HG02885 (cell line): ENCODE data around the gene NCF2.
"Not testable (repeated sequence)": the region's sequence is repeated elsewhere in the genome, so short reads cannot be mapped to it uniquely, and the experiment has no call there.

ENCODE experiments used
- ATAC-seq: cut with Tn5 transposase; IDR thresholded peaks from one replicate; pipeline ENCODE4 v1.9.1; 2021; ENCODE audit warnings: mild to moderate bottlenecking; ENCODE audit not compliant: unreplicated experiment, poor library complexity

NCF2 gene

DNA sequence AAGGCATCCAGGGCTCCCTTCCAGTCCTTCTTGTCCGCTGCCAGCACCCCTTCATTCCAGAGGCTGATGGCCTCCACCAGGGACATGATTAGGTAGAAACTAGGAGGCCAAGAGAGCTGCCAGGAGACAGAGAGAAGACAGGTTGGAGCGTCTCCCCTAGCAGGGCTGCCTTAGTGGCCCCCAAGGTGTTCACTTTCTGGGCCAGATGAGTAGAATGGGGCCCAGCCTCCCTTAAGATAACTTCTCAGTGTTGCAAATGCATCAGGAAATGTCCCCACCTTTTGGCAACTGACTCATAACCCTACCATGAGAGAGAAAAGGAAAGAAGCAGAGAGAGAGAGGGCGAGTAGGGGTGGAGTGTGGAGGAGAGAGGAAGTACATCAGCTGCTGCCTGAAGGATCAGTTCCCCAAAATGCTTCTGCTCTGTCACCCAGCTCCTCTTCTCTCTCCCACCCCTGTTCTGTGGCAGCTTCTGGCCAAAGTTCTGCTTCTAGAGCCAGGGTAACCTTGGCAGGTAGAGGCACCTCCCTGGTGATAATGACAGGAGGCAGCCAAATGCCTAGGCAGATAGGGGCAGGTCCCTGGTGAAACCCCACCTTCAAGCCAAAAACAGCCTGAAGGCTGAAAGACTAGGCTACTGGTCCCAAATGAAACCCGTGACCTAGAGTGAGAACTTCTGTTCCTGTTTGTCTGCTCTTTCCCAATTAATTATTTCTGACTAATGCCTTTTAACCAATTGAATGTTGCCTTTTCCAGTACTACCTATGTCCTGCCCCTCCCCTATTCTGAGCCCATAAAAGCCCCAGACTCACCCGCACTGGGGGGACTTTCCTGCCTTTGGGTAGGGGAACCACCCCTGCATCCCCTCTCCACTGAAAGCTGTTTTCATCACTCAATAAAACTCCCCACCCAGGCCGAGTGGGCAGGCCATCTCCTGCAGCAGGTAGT is at the start of gene NCF2:
NCF2 (minus strand) TSS at position 216 of the 948 bp plus-strand sequence; CDS start at position 86, 130 bp downstream.
- peak; percentile 81 for ATAC-seq

GRCh38 chr1:183638649-183639387 is 48.6 kb upstream of the NCF2 start:
- no peak for ATAC-seq

DNA sequence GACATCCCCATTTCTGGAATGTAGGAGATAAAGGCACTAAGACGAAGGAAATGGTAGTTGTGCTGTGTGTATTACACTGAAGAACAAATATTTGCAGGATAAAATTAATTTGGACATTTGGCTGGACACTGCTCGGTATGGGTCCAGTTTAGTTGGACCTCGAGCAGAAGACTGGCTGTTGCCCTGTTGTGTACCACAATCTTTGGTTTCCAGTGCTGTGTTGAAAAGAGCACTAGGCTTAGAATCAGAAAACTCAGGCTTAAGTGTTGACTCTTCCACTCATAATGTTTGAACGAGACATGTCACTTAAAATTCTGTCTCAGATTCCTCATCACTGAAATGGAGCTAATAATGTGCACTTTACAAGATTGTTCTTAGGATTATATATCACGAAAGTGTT is 46.5 kb upstream of the NCF2 start:
- no peak for ATAC-seq

DNA sequence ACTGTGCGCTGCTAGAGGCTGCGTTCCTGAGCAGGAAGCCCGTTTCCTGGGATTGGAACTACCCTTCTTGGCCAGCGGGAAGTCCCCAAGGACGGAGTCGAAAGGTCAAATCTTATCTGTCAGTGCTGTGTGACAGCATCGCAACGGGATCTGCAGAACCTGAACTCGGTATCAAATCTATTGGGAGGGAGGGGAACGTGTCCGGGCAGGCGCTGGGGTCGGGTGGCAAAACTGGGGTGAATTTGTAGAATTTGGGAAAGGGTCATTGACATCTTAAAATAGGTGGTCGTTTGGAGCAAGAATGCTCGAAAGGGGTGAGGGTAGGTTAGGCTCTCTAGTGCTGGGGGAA is 46.0 kb upstream of the NCF2 start:
- ATAC-seq: no peak

GRCh38 chr1:183635606-183636333 is 45.5 kb upstream of the NCF2 start, which contains the start of gene ARPC5:
Gene ARPC5, minus strand, starts transcription at chr1:183635783. Its CDS starts 124 bp downstream, at chr1:183635659.
- ATAC-seq: peak; percentile 88

- no peak for ATAC-seq
Measured at GRCh38 chr1:183635099-183635605, 44.9 kb upstream of the NCF2 start.

DNA sequence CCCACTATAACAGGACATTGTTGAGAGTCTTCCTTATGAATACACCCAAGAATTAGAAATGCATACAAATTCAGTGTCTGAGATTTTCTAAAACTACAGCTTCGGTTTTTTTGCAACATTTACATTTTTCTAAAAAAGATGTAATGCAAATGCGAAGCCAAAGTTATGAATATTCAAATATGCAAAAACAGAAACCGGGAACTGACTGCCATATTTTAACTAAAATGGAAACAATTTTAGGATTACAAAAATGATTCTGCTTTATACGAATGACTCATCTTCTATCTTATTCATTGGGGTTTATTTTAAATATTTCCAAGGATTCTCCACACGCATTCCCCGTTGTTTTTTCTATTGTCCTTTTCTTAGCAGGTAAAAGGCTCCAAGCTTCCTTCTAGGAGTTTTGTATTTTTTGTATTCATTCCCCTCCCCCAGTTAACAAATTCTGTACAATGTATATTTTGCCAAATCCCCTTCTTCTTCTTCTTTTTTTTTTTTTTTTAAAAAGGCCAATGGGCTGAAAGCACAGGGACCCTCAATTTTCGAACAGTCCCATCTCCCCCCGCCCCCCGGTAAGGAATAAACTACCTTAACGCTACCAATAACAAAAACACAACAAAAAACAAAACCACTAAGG is 44.3 kb upstream of the NCF2 start:
- no peak for ATAC-seq

DNA sequence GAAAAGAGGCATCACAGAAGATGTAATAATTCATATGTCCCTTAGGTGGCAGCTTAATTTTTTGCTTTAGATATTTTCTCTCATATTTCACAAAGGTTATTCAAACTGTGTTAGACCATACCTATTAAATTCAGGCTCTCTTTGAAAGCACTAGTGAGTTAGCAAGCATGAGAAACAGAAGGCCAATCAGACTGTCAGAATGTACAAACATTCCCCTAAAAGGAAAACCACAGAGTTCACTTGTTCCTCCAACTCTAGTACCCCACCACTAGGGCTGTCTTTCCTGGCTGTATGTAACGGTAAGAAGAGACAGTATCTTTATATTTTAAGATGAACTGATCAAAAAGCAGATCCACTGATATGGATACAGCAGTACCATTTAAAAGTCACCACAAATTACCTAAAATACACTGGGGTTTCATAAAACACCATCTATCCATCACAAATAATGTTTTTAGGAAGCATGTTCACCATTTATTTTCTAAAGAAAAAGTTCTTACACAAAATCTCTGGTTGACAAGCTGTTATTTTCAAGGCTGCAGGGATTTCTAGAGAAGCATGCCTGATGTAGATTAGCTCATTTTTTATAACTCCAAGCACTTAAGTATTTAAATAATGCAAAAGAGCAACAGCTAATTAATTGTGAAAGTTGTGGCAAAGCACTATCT is 43.6 kb upstream of the NCF2 start:
- ATAC-seq: peak; percentile 57

DNA sequence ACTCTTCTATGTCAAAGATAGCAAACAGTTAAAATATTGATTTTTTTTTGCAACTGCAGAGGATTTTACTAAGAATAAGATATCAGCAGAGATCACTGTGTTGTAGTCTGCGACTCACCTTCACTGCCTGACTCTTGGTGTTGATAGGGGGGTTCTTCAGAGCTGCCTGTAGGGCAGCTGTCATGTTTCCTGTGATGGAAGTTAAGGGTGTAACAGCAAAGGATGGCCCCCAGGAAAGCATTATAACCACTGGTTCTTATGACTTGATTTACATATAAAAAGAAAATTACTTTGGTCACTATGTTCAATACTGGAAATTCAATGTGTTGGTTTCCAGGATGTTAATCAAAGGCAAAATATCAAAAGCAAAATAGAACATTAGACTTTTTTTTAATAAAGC is 42.7 kb upstream of the NCF2 start:
- ATAC-seq: no peak

DNA sequence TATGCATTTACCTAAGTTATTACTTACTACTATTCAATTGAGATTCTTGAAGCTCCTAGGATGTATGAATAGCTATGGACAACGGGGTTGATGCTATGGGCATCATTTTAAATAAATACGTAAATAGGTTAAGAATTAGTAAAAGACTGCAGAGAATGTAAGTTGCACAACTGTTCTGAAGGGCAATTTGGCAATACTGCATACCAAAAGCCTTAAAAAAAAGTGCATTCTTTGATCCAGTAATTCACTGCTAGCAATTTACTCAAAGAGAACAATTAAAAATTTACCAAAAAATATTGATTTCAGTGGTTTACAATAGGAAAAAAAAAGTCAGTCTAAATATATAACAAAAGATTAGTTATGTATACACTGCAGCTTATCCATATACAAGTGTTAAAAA is 41.9 kb upstream of the NCF2 start:
- no peak for ATAC-seq

GRCh38 chr1:183630748-183631147 is 40.5 kb upstream of the NCF2 start:
- ATAC-seq: no peak

DNA sequence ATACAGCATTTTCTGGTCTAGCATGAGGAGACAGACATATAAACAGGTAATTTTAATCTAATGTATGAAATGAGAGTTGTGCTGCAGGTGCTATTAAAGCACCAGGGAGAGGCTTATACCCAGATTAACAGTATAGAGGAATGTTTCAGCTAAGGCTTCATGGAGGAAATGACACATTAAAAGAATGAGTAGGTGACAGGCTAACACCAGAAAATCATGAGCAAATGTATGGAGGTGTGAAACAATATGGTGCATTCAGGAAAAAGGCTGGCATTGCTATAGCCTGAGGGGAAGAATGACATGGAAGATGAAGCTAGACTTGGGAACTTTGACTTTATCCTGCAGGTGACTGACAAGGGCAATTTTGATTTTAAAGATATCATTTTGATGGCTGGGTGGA is 38.3 kb upstream of the NCF2 start:
- ATAC-seq: no peak

DNA sequence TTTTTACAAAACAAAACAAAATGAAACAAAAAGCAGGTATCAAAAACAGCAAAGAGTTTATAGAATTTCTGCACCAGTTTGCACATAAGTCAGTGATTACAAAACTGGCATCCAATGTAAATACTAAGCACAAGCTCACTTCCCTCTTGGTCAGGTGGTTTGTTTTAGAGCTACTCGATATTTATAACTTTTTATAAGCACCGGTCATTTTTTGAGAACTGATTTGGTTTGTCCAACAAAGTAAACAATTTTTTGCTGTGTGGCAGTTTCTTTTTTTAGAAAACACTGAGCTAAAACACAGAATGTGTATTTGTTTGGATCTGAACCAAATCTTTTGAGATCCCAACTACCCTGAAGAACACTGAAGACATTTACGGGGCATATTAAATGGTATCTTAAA is 36.0 kb upstream of the NCF2 start:
- not testable (repeated sequence) for ATAC-seq

- ATAC-seq: peak; percentile 85
Measured at GRCh38 chr1:183622884-183623785, 32.9 kb upstream of the NCF2 start.

DNA sequence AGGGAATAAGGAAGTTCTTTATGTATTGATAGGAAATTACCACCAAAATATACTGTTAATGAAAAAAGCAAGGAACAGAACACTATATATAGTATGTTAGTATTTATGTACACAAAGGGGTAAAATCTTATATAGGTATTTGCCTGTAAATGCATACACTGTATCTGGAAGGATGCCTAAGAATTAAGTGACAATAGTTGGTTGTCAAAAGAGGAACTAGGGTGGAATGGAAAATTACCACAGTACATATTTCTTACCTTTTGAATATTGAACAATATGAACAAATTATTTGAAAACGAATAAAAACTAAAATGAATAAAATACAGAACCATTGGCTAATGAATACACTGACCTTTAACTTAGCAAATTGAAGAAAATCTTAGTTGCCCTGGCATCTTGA is 31.8 kb upstream of the NCF2 start:
- ATAC-seq: no peak

GRCh38 chr1:183620311-183620710 is 30.1 kb upstream of the NCF2 start:
- ATAC-seq: no peak

GRCh38 chr1:183619781-183620180 is 29.5 kb upstream of the NCF2 start:
- ATAC-seq: no peak

GRCh38 chr1:183618202-183618601 is 27.9 kb upstream of the NCF2 start:
- ATAC-seq: not testable (repeated sequence)
